AG09319 (cell line): ENCODE results near the gene PIH1D2.
"Not testable (repeated sequence)": the region's sequence is repeated elsewhere in the genome, so short reads cannot be mapped to it uniquely, and the experiment has no call there.

Experiments used
- DNase-seq: peaks from one replicate; pipeline ENCODE4 v3.0.0-alpha.2; 2010; ENCODE audit warnings: low read depth; ENCODE audit errors: extremely low read depth
- CTCF ChIP-seq: IDR thresholded peaks from 2 replicates; pipeline ENCODE4 v1.5.1; 2011; ENCODE audit warnings: low read depth, mild to moderate bottlenecking, inconsistent platforms, low read length, moderate library complexity

Gene PIH1D2

GRCh38 chr11:112051768-112052167 lies 22.0 kb downstream of the PIH1D2 start:
- no peak for DNase-seq
- TF ChIP-seq CTCF, result no peak

GRCh38 chr11:112050721-112051120 lies 23.1 kb downstream of the PIH1D2 start:
- no peak for TF ChIP-seq CTCF
- no peak for DNase-seq

GRCh38 chr11:112049777-112050176 lies 24.0 kb downstream of the PIH1D2 start:
- TF ChIP-seq CTCF, result no peak
- no peak for DNase-seq

- DNase-seq, result not testable (repeated sequence)
These were observed 25.6 kb downstream of the PIH1D2 start for GRCh38 chr11:112048256-112048655.

GRCh38 chr11:112046647-112047046 lies 27.2 kb downstream of the PIH1D2 start:
- not testable (repeated sequence) for DNase-seq

- no peak for DNase-seq
- TF ChIP-seq CTCF, result no peak
These were observed 28.9 kb downstream of the PIH1D2 start for GRCh38 chr11:112044961-112045360.

- DNase-seq, result no peak
- no peak for TF ChIP-seq CTCF
These were observed 30.9 kb downstream of the PIH1D2 start for GRCh38 chr11:112042961-112043304.

GRCh38 chr11:112042161-112042960 lies 31.5 kb downstream of the PIH1D2 start:
- no peak for DNase-seq
- no peak for TF ChIP-seq CTCF
